GM06990 (cell line): Measurements from ENCODE around the gene EEF2K.

Experiments
- DNase-seq: peaks from one replicate; pipeline ENCODE4 v3.0.0-alpha.2; 2011; ENCODE audit not compliant: insufficient read length; ENCODE audit errors: extremely low read depth
- H3K27me3 ChIP-seq: replicated peaks from 2 replicates; pipeline ENCODE4 v1.6.0; 2011; ENCODE audit warnings: low read length; ENCODE audit not compliant: control insufficient read depth, insufficient read depth
- H3K36me3 ChIP-seq: 2 replicates; pipeline ENCODE4 v1.5.1; 2011; ENCODE audit warnings: low read length; ENCODE audit not compliant: control insufficient read depth, insufficient read depth
- H3K4me3 ChIP-seq: replicated peaks from 2 replicates; pipeline ENCODE4 v1.5.1; 2011; ENCODE audit warnings: low read depth, mild to moderate bottlenecking, control low read depth, low read length
- CTCF ChIP-seq: IDR thresholded peaks from 2 replicates; pipeline ENCODE4 v1.5.1; 2011; ENCODE audit warnings: low read length, control low read depth, mild to moderate bottlenecking, inconsistent platforms; ENCODE audit not compliant: insufficient read depth, poor library complexity, severe bottlenecking

Gene EEF2K

DNA sequence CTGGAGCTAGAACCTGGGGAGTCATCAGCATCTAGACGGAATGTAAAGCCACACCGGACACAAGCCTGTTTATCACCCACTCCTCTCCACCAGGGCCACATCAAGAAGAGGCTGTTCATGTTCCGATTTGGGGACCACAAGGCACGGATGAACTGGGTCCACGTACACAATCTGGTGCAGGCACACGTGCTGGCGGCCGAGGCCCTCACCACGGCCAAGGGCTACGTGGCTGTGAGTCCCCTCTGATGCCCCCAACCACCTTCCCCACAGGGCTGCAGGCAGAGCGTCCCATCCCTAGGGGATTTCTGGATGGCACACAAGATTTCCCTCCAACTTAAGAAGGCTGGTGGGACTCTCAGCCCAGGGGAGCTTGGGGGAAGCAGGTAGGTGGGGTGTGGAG is 24.7 kb upstream of the EEF2K start:
- Histone ChIP-seq H3K4me3 (no peak overlapping the region), H3K27me3 (no peaks in the 10 kb centered on the region; the same call in 1 of the 2 replicates), H3K36me3 (no peaks in the 10 kb centered on the region)
- DNase-seq: no peak
- no peak for TF ChIP-seq CTCF

DNA sequence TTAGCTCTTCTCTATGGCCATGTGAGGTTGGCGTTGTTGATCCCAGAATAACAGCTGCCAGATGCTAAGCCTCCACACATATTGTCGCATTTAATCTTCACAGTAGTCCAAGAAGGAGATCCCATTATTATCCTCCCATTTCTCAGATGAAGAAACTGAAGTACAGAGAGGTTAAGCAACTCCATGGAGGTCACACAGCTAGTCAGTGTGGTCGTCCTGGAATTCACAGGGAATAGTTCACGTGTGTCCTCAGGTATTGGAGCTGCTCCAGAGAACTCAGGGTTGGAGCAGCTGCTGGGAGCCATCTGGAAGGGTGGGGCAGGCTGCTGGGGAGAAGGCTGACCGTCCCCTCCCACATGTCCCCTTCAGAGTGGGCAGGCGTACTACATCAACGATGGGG is 24.2 kb upstream of the EEF2K start:
- H3K36me3 ChIP-seq: no peaks in the 10 kb centered on the region
- H3K27me3 ChIP-seq: no peaks in the 10 kb centered on the region; the same call in 1 of the 2 replicates
- no peak overlapping the region for H3K4me3 ChIP-seq
- TF ChIP-seq CTCF: no peak
- no peak for DNase-seq

- DNase-seq: no peak
- H3K36me3 ChIP-seq: no peaks in the 10 kb centered on the region
- no peaks in the 10 kb centered on the region for H3K27me3 ChIP-seq
- TF ChIP-seq CTCF: no peak
- H3K4me3 ChIP-seq: no peak overlapping the region
Measured at GRCh38 chr16:22183335-22183734, 22.7 kb upstream of the EEF2K start.

DNA sequence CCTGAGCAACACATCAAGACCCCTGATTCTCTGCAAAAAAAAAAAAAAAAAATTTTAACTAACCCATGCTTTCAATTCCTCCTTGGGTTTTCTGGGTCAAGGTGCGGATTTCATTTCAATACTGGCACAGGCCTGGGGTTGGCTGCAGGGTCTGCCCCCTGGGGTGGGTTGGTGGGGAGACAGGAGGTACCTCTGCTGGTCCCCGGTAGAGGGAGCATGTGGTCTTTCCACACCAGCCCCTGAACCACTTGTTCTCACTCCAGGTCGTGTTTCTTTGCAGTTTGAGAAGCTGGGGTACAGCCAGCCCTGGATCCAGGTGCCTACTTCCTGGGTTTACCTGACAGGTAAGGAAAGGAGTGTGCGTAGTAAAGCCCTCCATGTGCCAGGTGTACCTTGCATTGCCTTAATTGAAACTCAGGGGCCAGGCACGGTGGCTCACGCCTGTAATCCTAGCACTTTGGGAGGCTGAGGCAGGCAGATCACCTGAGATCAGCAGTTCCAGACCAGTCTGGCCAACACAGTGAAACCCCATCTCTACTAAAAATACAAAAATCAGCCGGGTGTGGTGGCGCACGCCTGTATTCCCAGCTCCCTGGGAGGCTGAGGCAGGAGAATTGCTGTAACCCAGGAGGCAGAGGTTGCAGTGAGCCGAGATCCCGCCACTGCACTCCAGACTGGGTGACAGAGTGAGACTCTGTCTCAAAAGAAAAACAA is 22.0 kb upstream of the EEF2K start:
- H3K27me3 ChIP-seq: no peaks in the 10 kb centered on the region
- TF ChIP-seq CTCF: peak; percentile 65
- no peaks in the 10 kb centered on the region for H3K36me3 ChIP-seq
- DNase-seq: no peak
- no peak overlapping the region for H3K4me3 ChIP-seq

DNA sequence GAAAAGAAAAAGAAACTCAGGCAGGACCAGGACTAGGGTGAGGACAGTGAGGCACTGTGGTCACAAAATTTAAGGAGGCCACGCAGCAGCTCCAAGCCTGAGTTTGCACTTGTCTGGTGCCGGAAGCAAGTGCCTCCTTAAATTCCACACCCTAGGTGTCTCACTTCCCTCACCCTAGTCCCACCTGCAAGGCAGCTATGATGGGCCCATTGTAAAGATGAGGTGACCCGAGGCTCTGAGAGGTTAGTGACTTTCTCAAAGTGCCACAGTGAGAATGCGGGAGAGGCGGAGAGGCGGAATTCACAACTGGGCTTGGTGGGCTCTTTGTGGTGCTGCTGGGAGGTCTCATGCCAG is 21.5 kb upstream of the EEF2K start:
- H3K36me3 ChIP-seq: no peaks in the 10 kb centered on the region
- DNase-seq: no peak
- no peak for TF ChIP-seq CTCF
- H3K4me3 ChIP-seq: no peak overlapping the region
- no peaks in the 10 kb centered on the region for H3K27me3 ChIP-seq

- Histone ChIP-seq H3K27me3 (no peaks in the 10 kb centered on the region), H3K36me3 (no peaks in the 10 kb centered on the region), H3K4me3 (no peak overlapping the region)
- peak; percentile 27 for TF ChIP-seq CTCF
- no peak for DNase-seq
Measured at GRCh38 chr16:22186517-22186916, 19.6 kb upstream of the EEF2K start.
